Immature natural killer cell (primary cell): ENCODE measurements around the gene ADCYAP1. TPM values are rescaled to one million over a fixed set of nuclear protein-coding genes. Genes with fewer than 3 reads are reported as not detected.

ENCODE experiments used
- DNase-seq, 3 donors: peaks; one replicate each; pipeline ENCODE4 v3.0.0; 2022; ENCODE audit warnings: mixed read lengths in 1 of 3
- H3K27ac Mint-ChIP-seq, 6 donors: one replicate each; pipeline ENCODE4 v1.8.0; 2020; ENCODE audit warnings: mixed read lengths in 6 of 6, mild to moderate bottlenecking in 5 of 6, inconsistent platforms in 4 of 6, moderate library complexity in 3 of 6
- H3K27me3 Mint-ChIP-seq, 3 donors: one replicate each; pipeline ENCODE4 v1.8.0; 2020 to 2021; ENCODE audit warnings: low read depth in 3 of 3, mild to moderate bottlenecking in 3 of 3, mixed read lengths in 3 of 3, moderate library complexity in 3 of 3, inconsistent platforms in 1 of 3
- H3K36me3 Mint-ChIP-seq, 3 donors: one replicate each; pipeline ENCODE4 v1.8.0; 2020; ENCODE audit warnings: mixed read lengths in 3 of 3, inconsistent platforms in 2 of 3, mild to moderate bottlenecking in 2 of 3
- H3K4me1 Mint-ChIP-seq, 2 donors: one replicate each; pipeline ENCODE4 v1.8.0; 2020; ENCODE audit warnings: inconsistent platforms in 2 of 2, mild to moderate bottlenecking in 2 of 2, mixed read lengths in 2 of 2, moderate library complexity in 1 of 2
- H3K4me3 Mint-ChIP-seq, 5 donors: one replicate each; pipeline ENCODE4 v1.8.0; 2020; ENCODE audit warnings: mild to moderate bottlenecking in 5 of 5, mixed read lengths in 5 of 5, inconsistent platforms in 3 of 5, moderate library complexity in 3 of 5
- H3K9me3 Mint-ChIP-seq, 6 donors: one replicate each; pipeline ENCODE4 v1.8.0; 2020; ENCODE audit warnings: mild to moderate bottlenecking in 6 of 6, mixed read lengths in 6 of 6, inconsistent platforms in 4 of 6, moderate library complexity in 3 of 6
- polyA plus RNA-seq, 3 donors: library from polyadenylated mRNA; unstranded; fragments of 300-500 nt; fragmentation: Illumina TruSeq; gene quantifications; one replicate each; pipeline ENCODE4 v1.2.3, GENCODE V29; 2021

ADCYAP1 gene
- polyA plus RNA-seq, 3 donors from 2014 or later = not detected

GRCh38 chr18:957829-958228 is 53.2 kb downstream of the ADCYAP1 start:
- peaks cover 1 to 6% (median 3%) of the 10 kb centered on the region in 3 donors for H3K27me3 Mint-ChIP-seq
- no peak overlapping the region for H3K27ac Mint-ChIP-seq
- no peak for DNase-seq
- no peaks in the 10 kb centered on the region for H3K36me3 Mint-ChIP-seq
- H3K4me1 Mint-ChIP-seq = no peaks in the 10 kb centered on the region
- no peak overlapping the region for H3K4me3 Mint-ChIP-seq
- peaks cover 0 to 2% (median 0%) of the 10 kb centered on the region in 6 donors for H3K9me3 Mint-ChIP-seq

DNA sequence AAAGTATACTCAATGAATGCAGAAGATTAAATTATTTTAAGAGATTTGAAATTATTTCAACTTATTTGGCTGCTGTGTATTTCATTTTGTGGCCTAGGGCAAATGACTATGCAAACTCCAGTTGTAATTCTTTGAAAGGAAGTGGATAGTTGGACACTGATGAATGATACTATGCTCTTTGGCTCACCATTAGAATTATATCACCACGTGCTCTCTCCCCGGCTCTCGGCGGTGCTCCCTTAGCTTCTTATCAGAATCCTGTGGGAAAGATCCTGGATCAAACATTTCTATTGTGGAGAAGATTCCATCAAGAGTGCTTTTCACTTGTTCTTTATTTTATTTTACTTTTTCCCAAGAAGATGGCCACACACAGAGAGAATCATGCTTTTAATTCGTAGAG is 55.2 kb downstream of the ADCYAP1 start:
- Mint-ChIP-seq H3K36me3 (no peaks in the 10 kb centered on the region), H3K9me3 (peaks cover 0 to 4% (median 0%) of the 10 kb centered on the region in 6 donors), H3K4me3 (no peak overlapping the region), H3K27me3 (peaks cover 3 to 8% (median 4%) of the 10 kb centered on the region in 3 donors), H3K4me1 (no peaks in the 10 kb centered on the region), H3K27ac (no peak overlapping the region)
- no peak for DNase-seq

Other genes starting within 250 kb of the ADCYAP1 start
- gene TYMS, start 247.2 kb upstream of the ADCYAP1 start, polyA plus RNA-seq = 10 to 100 TPM; 12.6 to 16.9 (median 14.5) TPM
- 1 to 10 TPM; 1.9 to 8.0 (median 4.3) TPM for gene ENOSF1, start 192.2 kb upstream of the ADCYAP1 start, polyA plus RNA-seq
- gene YES1, start 92.6 kb upstream of the ADCYAP1 start, polyA plus RNA-seq = 10 to 100 TPM in 1 of 3 donors, 1 to 10 TPM in 2; 2.0 to 11.6 (median 7.0) TPM